Measurements from ENCODE around the gene SLC8A3. TPM values are rescaled to one million over a fixed set of nuclear protein-coding genes. Genes with fewer than 3 reads are reported as not detected.
A peak's percentile ranks its signal among the peaks of the same experiment; 100 is the strongest.

SLC8A3 gene
- total RNA-seq, 1 experiment from 2014 or later: not detected

DNA sequence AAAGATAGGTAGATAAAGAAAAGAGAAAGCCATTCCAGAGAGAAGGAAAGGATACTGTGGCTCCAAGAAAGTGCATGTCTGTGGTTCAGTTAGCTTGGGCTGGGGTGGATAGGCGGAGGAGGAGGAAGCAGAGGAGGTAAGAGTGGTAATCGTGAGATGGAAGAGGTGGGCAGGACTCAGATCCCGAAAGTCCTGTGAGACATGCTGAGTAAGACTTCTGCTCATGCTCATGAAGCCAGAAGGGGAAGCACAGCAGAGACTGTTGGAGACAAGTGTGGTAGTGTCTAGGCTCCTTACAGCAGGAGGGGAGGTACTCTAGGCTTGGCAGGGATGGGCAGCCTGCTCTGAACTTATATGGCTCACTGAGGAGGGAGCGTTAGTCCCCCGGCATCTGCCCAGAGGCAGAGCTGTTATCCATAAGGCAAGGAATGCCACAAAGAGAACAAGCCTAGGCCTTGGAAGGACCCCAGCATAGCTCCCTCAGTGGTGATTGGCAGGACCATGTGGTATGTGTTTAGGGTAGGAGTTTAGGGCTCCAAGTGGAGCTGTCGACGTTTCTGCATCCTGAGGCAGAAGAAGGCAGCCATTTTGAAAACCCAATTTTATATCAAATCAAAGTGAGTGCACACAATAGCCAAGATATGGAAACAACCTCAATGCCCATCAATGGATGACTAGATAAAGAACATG is 174.2 kb downstream of the SLC8A3 start:
- TF ChIP-seq EGR1 (IDR thresholded peaks at IDR 0.05; ENCODE audit: low read depth): no peak
- TF ChIP-seq EZH2 (IDR thresholded peaks at IDR 0.05): no peak
- TF ChIP-seq FOSL1 (IDR thresholded peaks at IDR 0.05; ENCODE audit: low read depth): no peak
- TF ChIP-seq POLR2AphosphoS5 (IDR thresholded peaks at IDR 0.05; ENCODE audit: low read depth, low read length): no peak
- no peak for TF ChIP-seq JUND (IDR thresholded peaks at IDR 0.05)
- no peak for TF ChIP-seq SP1 (IDR thresholded peaks at IDR 0.05; ENCODE audit: low read depth)
- TF ChIP-seq, protein P1, sequence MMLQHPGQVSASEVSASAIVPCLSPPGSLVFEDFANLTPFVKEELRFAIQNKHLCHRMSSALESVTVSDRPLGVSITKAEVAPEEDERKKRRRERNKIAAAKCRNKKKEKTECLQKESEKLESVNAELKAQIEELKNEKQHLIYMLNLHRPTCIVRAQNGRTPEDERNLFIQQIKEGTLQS (IDR thresholded peaks at IDR 0.05): no peak
- no peak overlapping the region for H3K4me2 ChIP-seq (ENCODE audit: low read length)
- ATAC-seq: no peak
- no peaks in the 10 kb centered on the region for H3K79me2 ChIP-seq (ENCODE audit: insufficient read depth, low read length)
- no peaks in the 10 kb centered on the region for H4K20me1 ChIP-seq (ENCODE audit: insufficient read depth)
- no peak overlapping the region for H3K27ac ChIP-seq (ENCODE audit: low read depth, low read length)
- CTCF ChIA-PET: interaction anchor here (1.0 to 1.3 kb wide), 2 partner anchors 73 to 137 kb away, joined by 3 to 4 read pairs; no protein-coding TSS in a partner anchor
- no peaks in the 10 kb centered on the region for H3K27me3 ChIP-seq (ENCODE audit: insufficient read depth, low read length)
- no peaks in the 10 kb centered on the region for H3K4me1 ChIP-seq (ENCODE audit: control insufficient read depth in 1 of 2, insufficient read depth in 2 of 2, low read length in 2 of 2)
- no TSS peak for BruUV-seq (replicated peaks)
- H3K36me3 ChIP-seq (ENCODE audit: control insufficient read depth in 1 of 2, insufficient read depth in 2 of 2, low read length in 2 of 2): no peaks in the 10 kb centered on the region
- H3K9me3 ChIP-seq (ENCODE audit: control insufficient read depth in 1 of 2, insufficient read depth in 1 of 2, low read depth in 1 of 2, low read length in 2 of 2): no peaks in the 10 kb centered on the region
- H2AFZ ChIP-seq (ENCODE audit: low read depth, low read length, poor library complexity, severe bottlenecking): no peak overlapping the region
- no peaks in the 10 kb centered on the region for H3K9me2 ChIP-seq (ENCODE audit: insufficient read depth)
- H3K4me3 ChIP-seq (replicated peaks in 1 of 2; ENCODE audit: low read depth in 1 of 2, low read length in 2 of 2): no peak overlapping the region
- H3K9ac ChIP-seq (ENCODE audit: low read length): no peak overlapping the region
- POLR2A ChIA-PET: no interaction called here
- DNase-seq (ENCODE audit: low read depth, low spot score): no peak
- RAD21 ChIA-PET (ENCODE audit: low non-redundant PET in 1 of 2, low total read pairs in 2 of 2, uncharacterized antibody in 2 of 2, unreplicated experiment in 2 of 2): no interaction called here
- intact Hi-C loops (cut with micrococcal nuclease): no loop called here

DNA sequence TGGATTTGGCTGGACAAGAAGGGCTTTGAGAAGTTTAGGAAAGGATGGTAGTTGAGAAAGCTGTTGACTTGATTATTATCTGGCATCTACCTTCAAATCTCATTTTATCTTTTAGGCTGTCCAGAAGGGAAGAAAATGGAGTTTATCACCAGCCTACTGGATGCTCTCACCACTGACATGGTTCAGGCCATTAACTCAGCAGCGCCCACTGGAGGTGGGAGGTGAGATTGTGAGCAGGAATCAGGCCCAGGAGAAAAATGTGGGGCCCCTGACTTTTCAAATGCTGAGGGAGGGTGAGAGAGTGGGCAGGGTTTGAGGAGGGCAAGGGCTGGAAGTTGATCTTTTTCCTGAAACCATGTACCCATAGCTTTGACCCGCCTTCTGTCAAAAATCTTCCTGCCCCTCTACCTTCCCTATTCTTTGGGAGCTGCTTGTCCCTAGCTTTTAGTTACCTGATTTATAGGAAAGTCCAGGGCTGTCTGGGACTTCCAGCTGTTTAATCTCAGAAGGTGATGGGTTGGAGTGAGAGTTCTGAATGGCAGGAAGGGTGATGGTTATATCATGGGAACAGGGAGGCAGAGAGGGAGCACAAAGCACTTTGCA is 175.4 kb downstream of the SLC8A3 start:
- Histone ChIP-seq H3K4me3 (replicated peaks in 1 of 2; ENCODE audit: low read depth in 1 of 2, low read length in 2 of 2) (no peak overlapping the region), H4K20me1 (ENCODE audit: insufficient read depth) (no peaks in the 10 kb centered on the region), H3K27ac (ENCODE audit: low read depth, low read length) (no peak overlapping the region), H3K9ac (ENCODE audit: low read length) (no peak overlapping the region), H3K4me1 (ENCODE audit: control insufficient read depth in 1 of 2, insufficient read depth in 2 of 2, low read length in 2 of 2) (no peaks in the 10 kb centered on the region), H3K9me2 (ENCODE audit: insufficient read depth) (no peaks in the 10 kb centered on the region), H2AFZ (ENCODE audit: low read depth, low read length, poor library complexity, severe bottlenecking) (peak overlapping the region; percentile 78), H3K36me3 (ENCODE audit: control insufficient read depth in 1 of 2, insufficient read depth in 2 of 2, low read length in 2 of 2) (no peaks in the 10 kb centered on the region), H3K9me3 (ENCODE audit: control insufficient read depth in 1 of 2, insufficient read depth in 1 of 2, low read depth in 1 of 2, low read length in 2 of 2) (no peaks in the 10 kb centered on the region), H3K4me2 (ENCODE audit: low read length) (no peak overlapping the region), H3K79me2 (ENCODE audit: insufficient read depth, low read length) (no peaks in the 10 kb centered on the region), H3K27me3 (ENCODE audit: insufficient read depth, low read length) (no peaks in the 10 kb centered on the region)
- intact Hi-C loops (cut with micrococcal nuclease): loop anchor here (1.0 kb wide), 1 partner anchor 136 kb away; no protein-coding TSS in a partner anchor
- ChIA-PET POLR2A (no interaction called here), RAD21 (ENCODE audit: low non-redundant PET in 1 of 2, low total read pairs in 2 of 2, uncharacterized antibody in 2 of 2, unreplicated experiment in 2 of 2) (no interaction called here), CTCF (interaction anchor here (0.9 to 1.4 kb wide), 5 partner anchors 15 to 137 kb away, joined by 3 to 4 read pairs (median 3); no protein-coding TSS in a partner anchor)
- ATAC-seq (peak; percentile 91), DNase-seq (ENCODE audit: low read depth, low spot score) (peak; percentile 23)
- BruUV-seq (replicated peaks): no TSS peak
- TF ChIP-seq, protein P2, sequence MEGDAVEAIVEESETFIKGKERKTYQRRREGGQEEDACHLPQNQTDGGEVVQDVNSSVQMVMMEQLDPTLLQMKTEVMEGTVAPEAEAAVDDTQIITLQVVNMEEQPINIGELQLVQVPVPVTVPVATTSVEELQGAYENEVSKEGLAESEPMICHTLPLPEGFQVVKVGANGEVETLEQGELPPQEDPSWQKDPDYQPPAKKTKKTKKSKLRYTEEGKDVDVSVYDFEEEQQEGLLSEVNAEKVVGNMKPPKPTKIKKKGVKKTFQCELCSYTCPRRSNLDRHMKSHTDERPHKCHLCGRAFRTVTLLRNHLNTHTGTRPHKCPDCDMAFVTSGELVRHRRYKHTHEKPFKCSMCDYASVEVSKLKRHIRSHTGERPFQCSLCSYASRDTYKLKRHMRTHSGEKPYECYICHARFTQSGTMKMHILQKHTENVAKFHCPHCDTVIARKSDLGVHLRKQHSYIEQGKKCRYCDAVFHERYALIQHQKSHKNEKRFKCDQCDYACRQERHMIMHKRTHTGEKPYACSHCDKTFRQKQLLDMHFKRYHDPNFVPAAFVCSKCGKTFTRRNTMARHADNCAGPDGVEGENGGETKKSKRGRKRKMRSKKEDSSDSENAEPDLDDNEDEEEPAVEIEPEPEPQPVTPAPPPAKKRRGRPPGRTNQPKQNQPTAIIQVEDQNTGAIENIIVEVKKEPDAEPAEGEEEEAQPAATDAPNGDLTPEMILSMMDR (IDR thresholded peaks at IDR 0.05 in 2 of 3, conservative IDR thresholded peaks at IDR 0.05 in 1 of 3; ENCODE audit: borderline replicate concordance in 1 of 3, insufficient read depth in 1 of 3, low read depth in 2 of 3, low read length in 2 of 3): peak; percentile 58 to 94 (median 93); a peak in 5 of 6 replicates
- TF ChIP-seq EGR1 (IDR thresholded peaks at IDR 0.05; ENCODE audit: low read depth) (no peak), RAD21 (IDR thresholded peaks at IDR 0.05; ENCODE audit: low read depth) (peak; percentile 55), FOSL1 (IDR thresholded peaks at IDR 0.05; ENCODE audit: low read depth) (no peak), YY1 (IDR thresholded peaks at IDR 0.05; ENCODE audit: extremely low read depth, insufficient replicate concordance, low read depth, low read length) (peak; percentile 39)
